ENCODE results near the gene NHERF1.

NHERF1 gene

DNA sequence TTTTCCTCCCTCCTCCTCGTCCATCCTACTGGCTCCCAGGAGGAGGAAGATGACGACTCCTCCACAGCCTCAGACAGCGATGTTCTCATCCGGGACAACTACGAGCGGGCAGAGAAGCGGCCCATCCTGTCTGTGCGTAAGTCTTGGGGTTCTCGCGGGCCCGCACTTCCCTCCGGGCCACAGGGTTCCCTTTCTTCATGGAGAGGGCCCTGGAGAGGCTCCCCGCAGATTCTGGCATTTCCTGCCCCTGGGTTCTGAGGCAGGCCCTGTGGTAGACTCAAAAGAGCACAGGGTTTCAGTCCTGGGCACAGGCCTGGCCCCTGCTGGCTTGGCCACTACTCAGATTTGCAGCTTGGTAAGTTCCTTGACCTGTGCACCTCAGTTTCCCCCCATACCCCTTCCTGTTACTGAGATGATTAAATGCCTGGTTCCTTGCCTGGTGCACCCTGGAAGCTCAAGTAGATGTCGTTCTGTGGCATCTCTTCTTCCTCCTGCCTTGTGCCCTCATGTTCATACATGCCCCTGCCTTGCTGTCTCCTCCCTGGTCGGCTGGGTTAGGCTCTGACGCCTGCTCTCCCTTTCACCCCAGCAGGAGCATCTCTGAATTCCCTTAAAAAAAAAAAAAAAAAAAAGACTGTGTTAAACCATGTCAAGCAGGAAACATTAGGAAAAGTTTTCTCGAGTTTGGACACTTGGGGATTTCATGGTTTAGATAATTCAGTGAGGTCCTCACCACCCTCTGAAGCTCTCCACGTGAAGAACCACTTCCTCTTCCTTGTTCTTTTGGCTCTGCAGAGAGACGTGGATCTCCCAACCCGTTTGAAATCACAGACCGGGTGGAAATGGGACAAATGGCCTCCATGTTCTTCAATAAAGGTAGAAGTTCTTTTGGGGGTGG is 42.0 kb downstream of the NHERF1 start:
- DNase-seq: no peak

DNA sequence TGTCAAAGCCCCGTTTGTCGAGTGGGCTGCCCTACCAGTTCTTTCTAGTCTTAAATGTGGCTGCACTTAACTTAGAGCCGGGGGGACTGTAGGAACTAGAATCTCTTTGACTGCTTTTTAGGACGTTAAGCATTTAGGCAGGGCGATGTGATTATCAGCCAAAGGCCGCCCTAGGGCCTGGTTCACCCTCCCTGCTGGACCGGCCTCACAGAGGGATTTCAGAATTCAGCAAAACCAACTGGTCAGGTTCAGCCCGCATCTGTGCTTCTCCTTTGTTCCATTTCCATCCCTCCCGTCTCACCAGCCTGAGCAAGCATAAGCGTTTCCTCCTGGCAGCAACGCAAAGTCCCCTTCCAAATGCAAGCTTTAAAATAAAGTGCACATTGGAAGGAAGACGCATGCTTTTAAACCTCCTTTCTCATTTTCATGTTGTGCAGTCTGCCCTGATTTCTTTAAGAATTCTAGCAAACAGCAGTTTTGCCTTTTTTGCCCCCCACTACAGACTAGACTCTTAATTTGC is 44.2 kb downstream of the NHERF1 start:
- DNase-seq: no peak

DNA sequence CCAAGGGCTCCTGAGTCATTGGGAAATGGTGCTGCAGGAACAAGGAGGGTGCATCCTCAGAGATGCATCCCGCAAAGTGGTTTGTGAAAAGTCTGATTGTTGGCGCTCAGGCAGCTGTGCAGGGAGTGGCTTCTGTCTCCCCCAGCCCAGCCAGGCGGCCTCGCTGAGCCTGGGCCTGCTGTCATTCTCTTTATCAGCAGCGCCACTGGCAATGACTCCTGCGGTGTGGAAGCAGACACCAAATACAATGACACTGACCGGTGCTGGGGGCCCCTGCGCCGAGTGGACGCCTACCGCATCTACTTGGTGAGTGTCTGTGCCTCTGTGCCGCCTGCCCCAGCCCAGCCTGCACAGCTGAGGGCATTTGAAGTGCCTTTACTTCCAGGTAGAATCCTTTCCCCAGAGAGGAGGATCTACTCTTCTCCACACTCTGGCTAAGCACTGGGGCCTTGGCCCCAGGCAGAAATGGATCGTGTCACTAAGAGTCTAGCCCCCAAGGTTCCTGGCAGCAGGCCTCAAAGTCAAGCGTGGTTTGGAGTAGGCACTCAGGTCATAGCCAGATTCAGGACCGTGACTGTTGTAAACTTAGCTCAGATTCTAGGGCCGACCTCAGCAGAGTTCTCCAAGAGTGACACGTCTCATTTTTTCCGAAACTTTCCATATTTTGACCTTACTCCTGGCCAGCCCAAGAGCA is 47.0 kb downstream of the NHERF1 start:
- DNase-seq: no peak

DNA sequence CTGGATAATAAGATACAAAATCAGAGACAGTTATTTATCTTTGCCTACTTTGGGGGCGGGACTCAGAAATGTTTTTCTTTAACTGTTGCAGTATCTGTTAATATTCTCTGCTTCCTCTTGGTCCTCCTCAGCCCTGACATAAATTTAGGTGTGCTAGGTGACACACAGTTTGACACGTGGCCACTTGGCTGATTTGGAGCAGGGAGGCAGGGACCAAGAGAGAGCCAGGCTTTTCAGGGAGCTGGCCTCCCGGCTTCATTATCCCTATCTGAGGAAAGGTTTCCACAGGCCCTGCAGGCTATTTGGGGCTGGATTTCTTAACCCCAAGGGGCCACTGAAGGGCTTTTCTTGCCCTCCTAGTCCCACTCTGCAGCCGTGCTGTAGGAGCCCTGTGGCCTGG is 47.8 kb downstream of the NHERF1 start:
- no peak for DNase-seq

DNA sequence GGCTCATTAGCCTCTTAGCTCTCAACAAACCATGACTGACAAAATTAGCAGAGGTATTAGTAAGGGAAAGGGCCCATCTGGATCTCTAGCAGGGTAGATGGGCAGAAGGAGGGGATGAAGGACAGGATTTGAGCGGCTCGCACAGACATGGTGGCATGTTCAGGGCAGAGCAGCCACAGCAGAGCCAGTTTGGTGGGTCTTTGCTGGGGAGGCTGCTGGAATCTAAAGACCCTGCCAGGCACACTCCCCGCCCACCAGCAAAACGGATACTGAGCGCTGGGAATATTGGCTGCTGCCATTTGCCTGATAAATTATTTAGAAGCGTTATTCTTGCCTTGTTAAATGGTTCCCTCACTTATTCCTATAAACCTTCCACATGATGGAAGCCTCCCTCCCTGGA is 48.4 kb downstream of the NHERF1 start:
- no peak for DNase-seq

DNA sequence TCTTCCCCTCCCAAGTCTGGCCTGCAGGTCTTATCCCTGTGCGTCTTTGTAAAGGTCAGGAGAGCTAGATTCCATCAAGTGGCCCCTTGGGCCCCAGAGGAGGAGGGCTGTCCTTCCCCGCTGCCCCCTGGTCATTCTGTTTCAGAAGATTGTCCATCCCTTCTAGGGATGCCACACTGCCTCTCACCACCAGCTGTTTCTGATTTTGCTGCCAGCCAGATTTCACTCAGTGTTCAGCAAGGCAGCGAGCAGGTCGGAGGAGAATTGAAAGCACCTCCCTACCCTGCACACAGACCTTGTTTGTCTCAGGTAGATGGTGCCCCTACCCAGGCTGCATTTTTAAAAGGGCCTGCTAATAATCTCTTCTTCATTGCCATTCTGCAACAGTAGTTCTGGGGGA is 49.4 kb downstream of the NHERF1 start:
- no peak for DNase-seq

DNA sequence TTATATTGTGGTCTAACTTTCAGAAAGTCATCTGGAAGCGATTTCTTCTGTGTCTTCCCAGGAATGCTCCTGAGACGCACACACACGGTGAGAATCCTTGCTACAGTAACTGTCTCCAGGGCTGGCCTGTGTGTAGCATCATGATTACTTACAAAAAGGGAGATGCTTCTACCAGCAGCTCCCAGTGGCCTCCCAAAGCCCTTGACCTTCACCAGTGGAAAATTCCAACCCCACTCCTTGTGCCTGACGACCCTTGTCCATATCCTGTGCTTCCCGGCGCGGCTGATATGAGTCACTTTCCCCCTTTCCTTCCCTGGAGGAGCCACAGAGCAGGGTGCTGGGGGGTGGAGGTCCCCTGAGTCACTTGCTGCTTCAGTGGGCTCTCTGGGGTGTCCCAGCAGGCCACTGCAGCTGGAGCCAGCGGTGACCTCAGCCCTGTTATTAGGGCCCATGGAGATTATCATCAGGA is 49.8 kb downstream of the NHERF1 start:
- peak; percentile 11 for DNase-seq

DNA sequence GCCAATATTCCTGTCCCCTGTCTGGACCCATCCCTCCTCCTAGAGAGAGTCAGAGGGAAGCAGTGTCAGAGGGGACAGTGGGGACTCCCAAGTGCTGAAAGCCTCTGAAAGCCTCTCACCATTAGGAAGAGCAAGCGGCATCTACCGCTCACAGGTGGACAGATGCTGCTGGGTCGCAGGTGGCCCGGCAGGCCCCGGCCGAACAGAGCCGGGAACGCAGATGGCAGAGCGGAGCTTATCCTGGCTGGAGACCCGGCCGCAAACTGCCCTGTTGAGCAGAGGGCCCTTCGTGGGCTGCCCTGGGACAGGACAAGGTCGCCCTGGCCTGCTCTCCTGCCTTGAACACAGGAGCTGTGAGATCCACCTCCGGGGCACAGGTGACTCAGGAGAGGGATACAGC is 50.7 kb downstream of the NHERF1 start:
- no peak for DNase-seq

DNA sequence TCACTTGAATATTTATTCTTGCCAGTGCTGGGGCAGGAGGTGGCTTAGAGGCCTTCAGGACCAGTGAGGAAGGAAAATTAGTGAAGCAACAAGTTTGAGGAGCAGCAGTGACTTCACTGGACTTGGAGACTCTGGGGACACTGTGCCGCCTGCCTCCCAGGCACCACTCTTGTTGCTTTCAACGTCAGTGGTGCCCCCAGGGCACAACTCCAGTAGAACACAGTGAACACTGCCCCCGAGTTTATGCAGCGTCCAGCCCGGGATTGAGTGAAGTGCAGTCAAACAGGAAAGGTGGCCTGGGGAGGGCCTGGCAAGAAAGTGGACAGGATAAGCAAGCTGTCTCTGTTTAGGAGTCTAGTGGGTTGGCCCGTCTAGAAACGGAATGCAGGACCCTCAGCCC is 52.1 kb downstream of the NHERF1 start:
- DNase-seq: no peak

DNA sequence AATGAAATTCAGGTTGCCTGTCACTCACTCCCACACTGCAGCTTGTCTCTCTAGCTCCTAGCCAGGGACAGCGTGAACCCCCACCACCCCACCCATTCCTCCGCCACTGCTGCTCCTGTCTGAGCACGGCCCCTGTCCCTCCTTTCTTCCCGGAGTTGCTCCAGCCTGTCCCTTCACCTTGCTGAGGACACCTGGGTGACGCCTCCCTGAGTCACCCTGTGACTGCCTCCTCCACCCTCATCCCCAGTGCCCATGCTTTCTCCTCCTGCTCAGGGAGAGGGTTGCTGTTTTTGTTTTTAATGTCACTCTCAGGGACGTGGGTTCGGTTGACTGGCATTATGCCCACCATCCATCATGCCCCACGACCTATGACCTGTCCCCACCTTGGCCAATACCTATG is 53.5 kb downstream of the NHERF1 start:
- DNase-seq: no peak

DNA sequence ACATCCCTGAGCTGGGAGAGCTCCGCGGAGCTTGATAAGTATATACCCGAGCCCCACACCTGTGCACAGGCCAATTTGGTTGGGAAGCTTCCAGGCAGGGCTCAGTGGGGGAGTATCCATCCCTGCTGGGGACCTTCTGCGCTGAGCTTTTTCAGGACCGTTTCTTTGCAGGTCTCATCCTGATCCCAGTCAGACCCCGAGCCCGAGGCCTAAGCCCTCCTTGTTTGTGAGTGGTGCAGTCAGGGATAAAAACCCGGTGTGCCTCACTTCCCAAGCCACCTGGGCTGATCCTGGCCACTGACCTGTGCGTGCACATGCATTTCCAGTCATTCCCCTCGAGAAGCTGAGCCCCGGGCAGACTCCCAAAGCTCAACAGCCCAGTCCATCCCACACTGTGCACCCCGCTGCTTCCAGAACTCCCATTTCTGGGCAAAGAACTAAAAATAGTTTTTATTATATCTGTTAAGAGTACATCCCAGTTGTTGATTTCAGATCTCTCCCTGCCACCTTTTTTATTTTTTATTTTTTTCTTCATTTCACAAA is 55.0 kb downstream of the NHERF1 start:
- DNase-seq: no peak

DNA sequence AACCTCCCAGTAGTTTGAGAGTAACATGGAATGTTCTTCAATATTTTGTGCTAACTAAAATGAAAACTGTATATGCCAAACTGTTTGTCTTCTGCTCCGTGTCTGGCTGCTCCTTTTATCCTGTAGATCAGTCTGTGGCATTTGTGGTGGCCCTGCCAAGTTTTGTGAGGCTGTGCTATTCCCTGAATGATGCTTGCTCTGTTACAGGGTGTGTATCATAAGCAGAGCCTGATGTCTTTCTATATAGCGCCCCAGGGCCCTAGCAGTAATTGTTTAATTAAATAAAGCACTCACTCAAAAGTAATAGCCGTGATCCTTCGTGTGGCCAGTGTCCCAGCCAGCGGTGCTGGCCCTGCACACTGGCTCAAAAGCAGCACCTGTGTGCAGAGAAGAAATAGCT is 55.5 kb downstream of the NHERF1 start:
- DNase-seq: no peak

DNA sequence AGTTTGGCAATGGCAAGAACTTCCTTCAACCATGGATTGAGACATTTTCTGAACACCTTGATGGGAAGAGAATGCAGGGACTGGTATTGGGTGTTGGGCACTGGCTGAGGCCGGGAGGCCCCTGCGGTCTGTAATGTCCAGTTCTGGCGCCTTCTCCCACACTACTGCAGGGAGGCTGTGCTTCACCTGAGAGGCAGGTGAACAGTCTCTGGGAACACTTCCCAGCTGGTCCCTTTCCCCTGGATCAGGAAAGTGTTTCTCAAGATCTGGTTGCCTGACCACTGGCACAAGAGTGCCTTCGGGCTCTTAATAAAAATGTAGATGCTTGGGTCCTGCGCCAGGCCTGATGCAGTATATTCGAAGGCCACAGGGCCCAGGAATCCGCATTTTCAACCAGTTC is 56.3 kb downstream of the NHERF1 start:
- DNase-seq: no peak

DNA sequence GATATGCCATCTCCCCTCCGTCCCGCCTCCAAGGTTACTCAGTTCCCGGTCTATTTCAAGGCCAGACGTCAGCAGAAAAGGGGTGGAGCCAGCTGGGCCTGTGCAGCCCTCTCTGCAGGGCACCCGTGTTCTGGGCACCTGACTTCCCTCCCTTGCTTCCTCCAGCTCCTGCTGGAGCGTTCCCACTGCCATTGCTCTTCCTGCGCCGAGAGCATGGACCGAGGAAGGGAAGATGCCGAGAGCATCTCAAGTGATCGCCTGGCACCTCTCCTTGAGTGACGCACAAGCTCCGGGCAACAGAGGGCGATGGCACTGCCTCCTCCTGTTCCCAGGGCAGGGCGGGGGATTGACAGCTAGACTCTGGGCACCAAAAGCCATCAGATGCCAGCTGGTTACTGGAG is 57.2 kb downstream of the NHERF1 start:
- DNase-seq: no peak

DNA sequence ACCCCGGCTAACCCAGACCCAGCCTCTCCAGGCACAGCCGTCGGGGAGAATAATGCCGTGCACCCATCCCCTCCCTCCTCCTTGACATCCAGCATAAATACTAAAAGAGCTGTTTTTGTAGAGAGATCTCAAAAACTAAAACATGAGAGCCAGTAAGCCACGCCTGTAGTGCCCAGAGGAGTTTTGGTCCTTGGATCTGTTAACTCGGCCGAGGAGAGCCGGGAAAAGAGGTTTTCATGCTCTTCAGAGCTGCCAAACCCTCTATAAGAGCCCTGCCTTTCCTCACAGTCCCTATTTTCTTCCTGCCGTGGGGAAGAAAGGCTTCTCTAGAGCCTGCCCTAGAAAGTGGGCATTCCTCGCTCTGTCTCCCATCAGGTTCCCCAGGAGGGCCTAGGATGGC is 57.9 kb downstream of the NHERF1 start:
- no peak for DNase-seq

DNA sequence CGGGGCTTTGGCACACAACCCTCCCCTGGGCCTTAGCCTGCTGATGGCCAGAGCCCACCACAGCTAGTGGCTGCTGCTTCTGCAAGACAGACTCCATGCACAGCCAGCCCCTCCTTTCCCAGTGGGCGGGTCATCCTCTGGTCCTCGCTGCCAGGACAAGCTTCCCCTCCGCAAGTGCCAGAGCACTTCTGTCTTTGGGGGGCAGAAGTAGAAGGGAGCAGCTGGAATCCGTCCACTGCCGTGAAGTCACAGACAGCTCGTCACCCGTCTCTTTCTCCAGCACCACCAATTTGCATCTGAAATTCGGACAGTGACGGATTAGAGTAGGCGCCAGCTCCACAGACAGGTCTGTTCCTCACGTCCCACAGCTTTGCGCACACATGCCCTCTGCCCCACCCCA is 59.0 kb downstream of the NHERF1 start:
- no peak for DNase-seq

DNA sequence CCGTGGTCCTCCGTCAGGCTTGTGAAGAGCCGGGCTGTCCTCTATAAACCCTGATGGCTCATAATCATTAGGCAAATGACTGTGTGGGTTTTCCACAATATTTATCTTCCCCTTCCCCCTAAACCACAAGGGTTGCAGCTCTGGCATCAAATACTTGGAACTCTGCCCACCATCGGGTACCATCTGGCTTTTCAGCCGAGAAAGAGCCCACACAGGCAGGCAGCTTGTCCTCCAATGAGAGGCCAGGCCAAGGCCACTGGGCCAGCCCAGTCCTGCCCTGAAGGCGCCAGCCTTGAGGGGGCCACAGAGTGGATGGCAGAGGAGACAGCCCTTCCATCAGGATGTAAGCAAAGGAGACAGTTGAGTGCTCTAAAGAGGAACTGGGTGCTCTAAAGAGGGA is 59.5 kb downstream of the NHERF1 start:
- DNase-seq: no peak

DNA sequence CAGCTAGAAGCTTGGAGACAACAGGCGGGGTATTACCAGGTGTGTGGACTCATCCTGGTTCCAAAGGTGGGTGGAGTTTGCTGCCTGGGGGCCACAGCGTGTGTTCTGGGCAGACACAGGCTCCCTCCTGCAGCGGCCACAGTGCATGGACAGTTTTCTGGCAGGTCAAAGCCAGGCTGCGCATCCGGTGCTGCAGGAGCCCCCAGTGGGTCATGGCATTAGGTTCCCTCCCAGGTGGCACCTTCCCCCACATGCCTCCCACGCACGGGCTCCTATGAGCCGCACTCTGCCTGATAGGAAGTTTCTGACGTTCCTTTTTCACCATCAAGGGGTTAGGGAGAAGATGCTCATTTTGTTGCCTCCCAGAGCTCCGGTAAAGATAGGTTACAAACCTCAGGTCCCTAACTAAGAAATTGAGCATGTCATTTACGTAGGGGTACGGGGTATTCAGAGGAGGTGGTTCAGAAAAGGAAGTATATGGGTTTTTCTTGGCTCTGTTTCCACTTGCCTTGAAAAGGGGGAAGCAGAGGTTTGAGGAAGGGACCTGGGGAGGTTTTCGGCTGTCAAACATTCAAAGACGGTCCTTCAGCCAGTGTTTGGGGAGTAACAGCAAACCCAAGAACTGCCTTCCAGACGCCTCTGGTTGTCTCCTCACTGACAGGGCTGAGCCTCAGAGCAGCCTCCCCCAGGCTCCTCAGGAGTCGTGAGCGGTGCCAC is 60.4 kb downstream of the NHERF1 start:
- no peak for DNase-seq

DNA sequence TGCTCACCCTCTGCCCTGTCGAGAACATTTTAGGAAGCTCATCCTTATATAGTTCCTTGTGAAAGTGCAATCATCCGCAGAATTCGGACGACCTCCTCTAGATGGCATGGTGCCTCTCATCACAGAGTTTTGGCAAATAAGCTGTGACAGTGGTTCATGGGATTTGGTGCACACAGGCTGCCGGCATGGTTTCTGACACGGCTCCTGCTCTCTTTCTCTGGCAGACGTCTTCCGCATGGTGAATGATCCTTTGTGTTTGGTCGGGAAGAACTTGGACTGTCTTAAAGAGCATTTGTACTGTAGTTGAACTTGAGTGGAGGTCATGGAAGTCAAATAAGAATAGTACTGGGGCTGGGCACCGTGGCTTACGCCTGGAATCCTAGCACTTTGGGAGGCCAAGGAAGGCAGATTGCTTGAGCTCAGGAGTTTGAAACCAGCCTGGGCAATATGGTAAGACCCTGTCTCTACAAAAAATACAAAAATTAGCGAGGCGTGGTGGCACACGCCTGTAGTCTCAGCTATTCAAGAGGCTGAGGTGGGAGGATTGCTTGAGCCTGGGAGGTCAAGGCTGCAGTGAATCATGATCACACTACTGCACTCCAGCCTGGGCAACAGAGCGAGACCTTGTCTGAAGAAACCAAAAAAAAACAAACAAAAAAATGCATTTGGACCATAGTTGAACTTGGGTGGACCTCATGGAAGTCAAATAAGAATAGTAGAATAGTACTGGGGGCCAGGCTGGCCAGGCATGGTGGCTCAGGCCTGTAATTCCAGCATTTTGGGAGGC is 62.5 kb downstream of the NHERF1 start:
- no peak for DNase-seq

DNA sequence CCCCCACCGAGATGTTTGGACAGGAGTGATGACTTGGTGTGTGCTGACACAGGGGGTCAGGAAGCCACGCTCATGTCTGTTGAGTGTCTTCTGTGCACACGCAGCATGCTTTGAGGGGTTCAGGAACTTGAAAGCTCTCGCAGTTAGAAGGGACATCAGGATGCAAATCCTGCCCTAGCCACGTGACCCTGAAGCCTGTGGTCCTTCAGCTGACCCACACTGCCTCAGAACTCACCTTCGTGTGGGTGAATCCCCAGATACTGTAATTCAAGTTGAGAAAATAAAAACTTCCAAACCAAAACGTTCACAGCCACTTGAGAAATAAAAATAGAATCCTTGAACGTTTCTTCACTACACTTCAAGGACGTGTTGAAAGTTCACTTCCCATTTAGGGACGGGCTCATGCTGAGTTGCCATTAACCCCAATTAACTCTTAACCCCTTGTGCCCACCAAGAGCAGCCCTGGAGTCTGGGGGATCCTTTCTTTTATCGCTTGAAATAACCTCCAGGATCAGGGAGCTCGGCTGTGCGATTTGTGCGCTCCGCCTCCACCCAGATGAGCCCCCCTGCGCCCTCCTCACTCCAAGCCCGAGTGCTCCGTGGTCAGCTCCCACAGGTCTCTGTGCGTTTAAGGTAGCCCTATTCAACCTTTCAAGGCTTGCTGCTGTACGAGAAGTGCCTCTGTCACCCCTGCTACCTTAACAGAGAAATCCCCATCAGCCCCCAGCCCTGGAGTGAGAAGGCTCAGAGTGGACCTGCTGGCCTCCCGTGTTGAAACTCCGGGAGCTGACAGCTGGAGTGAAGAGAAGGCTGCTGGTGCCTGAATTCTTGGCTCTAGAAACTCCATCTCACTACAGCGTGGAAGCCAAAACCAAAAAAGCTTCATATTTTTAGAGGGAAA is 63.9 kb downstream of the NHERF1 start:
- no peak for DNase-seq

DNA sequence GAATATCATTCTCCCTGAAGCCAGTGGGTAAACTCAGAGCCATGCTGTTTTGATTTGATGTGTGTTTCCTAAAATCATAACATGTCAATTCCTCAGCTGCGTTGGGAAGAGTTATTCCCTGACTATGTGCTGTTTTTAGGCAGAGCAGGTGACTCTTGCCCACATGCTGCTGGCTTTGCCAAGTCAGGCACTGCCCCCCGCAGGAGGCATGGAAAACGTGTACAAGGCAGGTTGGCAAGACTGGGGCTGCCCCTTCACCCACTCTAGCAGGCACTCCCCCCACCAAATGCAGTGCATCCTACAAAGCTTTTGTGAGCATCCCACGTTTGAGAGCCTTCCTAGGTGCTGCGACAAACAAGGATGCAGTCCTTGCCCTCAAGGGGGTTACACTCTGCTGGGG is 66.0 kb downstream of the NHERF1 start:
- no peak for DNase-seq
